ENCODE measurements around the gene NUP210.

DNA sequence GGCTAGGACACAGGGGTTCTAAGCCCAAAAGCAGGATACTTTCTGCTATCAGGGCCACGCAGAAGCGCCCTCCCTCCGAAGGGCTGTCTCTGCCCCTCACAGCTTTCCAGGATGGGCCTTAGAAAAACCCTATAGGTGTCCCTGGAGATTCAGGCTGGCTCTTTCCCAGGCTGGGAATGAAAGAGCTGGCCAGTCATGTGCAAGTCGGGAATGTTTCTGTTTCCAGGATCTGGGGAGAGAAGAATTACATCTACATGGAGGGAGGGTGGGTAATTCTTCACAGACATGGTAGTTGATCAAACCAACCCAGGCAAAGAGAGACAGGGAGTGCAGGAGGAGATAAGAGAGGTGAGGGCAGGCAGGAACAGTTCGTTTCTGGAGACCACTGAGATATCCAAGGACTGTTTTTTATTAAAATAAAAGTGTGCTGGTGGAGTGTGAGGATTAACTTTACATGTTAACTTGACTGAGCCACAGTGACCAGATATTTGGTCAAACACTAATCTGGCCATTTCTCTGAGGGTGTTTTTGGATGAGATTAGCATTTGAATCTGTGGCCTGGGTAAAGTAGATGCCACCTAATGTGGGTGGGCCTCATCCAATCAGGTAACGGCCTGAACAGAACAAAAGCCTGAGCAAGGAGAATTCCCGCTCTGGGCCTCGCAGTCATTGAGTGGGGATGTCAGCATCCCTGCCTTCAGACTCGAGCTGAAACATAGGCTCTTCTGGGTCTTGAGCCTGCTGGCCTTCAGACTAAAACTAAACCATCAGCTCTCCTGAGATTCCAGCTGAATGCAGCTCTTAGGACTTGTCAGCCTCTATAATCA is 15.3 kb downstream of the NUP210 start:
- TF ChIP-seq TAF1 (IDR thresholded peaks at IDR 0.05; ENCODE audit: borderline replicate concordance, low read depth, low read length) (no peak), POLR2AphosphoS5 (IDR thresholded peaks at IDR 0.05; ENCODE audit: low read depth, low read length) (no peak), POLR2A (IDR thresholded peaks at IDR 0.05; ENCODE audit: low read depth, low read length) (no peak)

Measured in GM12892 (cell line).